Choroid plexus epithelial cell (primary cell): Measurements from ENCODE around the gene CNNM2.
"Not testable (repeated sequence)": the region's sequence is repeated elsewhere in the genome, so short reads cannot be mapped to it uniquely, and the experiment has no call there.

Experiments
- DNase-seq: peaks from one replicate; pipeline ENCODE4 v3.0.0-alpha.2; 2010; ENCODE audit warnings: low read depth
- H3K4me3 ChIP-seq: 2 replicates; pipeline ENCODE4 v1.5.1; 2011; ENCODE audit warnings: low read depth, mild to moderate bottlenecking, control low read depth, low read length, moderate library complexity
- TF ChIP-seq, protein P1 (sequence below): conservative IDR thresholded peaks from 2 replicates; pipeline ENCODE4 v1.5.1; 2011; ENCODE audit warnings: low read depth, mild to moderate bottlenecking, control low read depth, inconsistent platforms, low read length, moderate library complexity

Gene CNNM2

DNA sequence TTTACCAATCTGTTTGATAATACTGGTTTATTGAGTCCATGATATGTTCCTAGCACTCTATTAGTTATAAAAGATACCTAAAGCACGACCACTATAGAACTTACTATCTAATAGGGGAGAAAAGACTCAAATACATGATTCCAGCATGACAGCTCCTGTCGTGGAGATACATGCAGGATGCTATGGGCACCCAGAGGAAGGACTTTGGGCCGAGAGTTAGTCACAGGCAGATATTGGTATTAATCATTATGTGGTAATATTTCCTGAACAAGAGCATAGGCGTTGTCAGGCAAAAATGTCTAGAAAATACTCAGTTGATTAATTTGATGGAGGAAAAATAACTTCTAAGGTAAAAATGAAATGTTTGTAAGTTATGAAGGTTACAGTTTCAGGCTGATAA is 31.8 kb downstream of the CNNM2 start:
- TF ChIP-seq, protein P1, sequence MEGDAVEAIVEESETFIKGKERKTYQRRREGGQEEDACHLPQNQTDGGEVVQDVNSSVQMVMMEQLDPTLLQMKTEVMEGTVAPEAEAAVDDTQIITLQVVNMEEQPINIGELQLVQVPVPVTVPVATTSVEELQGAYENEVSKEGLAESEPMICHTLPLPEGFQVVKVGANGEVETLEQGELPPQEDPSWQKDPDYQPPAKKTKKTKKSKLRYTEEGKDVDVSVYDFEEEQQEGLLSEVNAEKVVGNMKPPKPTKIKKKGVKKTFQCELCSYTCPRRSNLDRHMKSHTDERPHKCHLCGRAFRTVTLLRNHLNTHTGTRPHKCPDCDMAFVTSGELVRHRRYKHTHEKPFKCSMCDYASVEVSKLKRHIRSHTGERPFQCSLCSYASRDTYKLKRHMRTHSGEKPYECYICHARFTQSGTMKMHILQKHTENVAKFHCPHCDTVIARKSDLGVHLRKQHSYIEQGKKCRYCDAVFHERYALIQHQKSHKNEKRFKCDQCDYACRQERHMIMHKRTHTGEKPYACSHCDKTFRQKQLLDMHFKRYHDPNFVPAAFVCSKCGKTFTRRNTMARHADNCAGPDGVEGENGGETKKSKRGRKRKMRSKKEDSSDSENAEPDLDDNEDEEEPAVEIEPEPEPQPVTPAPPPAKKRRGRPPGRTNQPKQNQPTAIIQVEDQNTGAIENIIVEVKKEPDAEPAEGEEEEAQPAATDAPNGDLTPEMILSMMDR, result no peak
- H3K4me3 ChIP-seq, result no peak overlapping the region
- DNase-seq, result no peak

DNA sequence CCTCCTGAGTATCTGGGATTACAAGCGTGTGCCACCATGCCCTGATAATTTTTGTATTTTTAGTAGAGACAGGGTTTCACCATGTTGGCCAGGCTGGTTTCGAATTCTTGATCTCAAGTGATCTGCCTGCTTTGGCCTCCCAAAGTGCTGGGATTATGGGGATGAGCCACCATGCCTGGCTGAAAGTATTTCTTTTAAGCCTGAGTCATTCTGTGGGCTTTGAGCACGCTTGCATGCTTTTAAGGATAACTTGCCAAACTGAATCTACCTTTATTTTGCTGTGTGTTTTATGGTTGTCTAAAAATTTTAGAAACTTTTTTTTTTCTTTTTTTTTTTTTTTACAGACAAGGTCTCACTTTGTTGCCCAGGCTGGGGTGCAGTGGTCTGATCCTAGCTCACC is 33.2 kb downstream of the CNNM2 start:
- no peak for DNase-seq
- H3K4me3 ChIP-seq, result no peak overlapping the region
- TF ChIP-seq, protein P1, result no peak

DNA sequence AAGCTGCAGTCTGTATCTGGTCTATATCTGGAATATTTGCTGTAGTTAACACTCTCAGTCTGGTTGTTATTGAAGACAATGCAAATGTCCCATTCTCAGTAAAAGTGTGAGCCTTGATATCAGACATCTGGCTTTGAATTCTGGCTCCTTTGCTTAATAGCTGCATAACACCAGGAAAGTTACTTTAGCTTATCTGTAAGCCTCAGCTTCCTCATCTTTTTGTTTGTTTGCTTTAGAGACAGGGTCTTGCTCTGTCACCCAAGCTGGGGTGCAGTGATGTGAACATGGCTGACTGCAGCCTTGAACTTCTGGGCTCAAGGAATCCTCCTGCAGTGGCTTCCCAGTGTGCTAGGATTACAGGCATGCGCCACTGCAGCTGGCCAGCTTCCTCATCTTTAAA is 41.3 kb downstream of the CNNM2 start:
- TF ChIP-seq, protein P1, result no peak
- no peak for DNase-seq
- no peak overlapping the region for H3K4me3 ChIP-seq

DNA sequence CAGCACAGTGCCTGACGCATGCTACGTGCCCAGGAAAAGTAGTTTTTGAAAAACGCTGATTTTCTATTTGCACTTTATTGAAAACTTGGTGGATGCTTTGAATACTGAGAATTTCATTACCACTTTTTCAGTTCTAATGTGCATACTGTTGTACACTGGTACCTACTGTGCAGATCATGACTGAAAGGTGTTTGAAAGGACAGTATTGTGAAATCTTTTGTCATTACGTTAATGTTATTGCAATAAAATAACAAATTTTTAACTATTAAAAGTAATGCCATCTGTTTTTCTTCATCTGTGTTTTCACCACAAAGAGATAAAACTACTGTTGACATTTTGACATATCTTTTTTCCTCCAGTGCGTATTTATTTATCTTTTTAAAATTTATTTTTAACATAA is 42.1 kb downstream of the CNNM2 start:
- no peak for DNase-seq
- TF ChIP-seq, protein P1, result no peak
- no peak overlapping the region for H3K4me3 ChIP-seq

DNA sequence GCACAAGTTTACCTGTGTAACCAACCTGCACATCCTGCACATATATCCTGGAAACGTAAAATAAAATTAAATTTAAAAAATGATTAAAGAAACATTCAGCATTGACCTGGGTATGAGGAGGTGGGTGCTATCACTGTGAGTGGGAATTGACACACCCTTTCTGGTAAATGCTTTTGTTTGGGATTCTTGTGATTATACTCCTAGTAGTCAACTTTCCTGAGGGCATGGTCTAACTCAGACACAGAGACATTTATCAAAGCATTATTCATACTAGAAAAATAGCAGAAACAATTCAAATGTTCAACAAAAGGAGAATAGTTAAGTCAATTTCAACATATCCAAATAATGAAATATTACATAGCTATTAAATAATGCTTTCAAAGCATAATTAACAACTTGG is 44.2 kb downstream of the CNNM2 start:
- H3K4me3 ChIP-seq, result no peak overlapping the region
- no peak for DNase-seq
- TF ChIP-seq, protein P1, result no peak

DNA sequence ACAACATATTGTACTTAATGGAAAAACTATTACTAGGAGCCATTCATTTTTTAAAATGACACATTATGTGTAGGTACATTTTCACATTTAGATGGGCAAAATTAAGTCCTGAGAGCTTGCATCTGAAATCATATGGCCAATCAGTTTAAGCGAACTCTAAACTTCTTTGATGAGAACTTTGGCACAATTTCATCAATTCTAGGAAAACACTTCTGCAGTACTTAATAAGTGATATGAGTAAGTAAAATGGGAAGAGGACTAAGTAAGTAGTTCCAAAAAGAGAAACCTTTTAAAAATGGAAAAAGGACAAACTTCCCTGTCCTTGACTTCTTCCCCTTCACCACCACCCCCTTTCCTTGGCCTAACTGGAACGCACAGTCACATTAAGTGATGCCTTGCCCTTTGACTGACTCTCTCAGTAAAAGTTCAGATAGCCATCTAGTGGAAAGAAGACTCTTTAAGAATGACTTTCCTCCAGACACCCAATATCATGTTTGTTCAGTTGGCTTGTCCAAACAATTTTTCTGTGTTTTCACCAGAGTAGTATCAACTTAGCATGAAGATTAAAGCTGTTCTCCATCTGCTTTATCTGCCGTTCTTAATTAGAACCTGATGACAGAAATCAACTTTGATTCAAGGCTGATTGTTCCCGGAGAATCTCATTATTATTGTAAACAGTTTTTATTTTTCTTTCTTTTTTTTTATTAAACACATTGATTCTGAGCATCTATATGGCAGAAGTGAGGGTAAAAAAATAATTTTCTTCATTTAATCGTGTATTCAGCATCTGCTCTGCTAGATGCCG is 45.1 kb downstream of the CNNM2 start:
- no peak for DNase-seq
- no peak overlapping the region for H3K4me3 ChIP-seq
- TF ChIP-seq, protein P1, result no peak

DNA sequence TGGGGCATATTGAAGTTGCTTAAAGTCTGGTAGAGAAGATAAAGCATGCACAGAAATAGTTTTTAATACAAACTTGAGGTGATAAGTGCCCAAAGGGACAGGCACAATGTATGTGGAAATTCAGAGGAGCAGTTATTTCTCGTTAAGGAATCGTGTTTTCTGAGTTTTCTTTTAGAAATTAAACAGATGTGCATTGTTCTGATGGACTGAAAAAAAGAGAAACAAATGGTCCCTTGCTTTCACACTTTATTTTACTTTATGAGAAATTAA is 45.6 kb downstream of the CNNM2 start:
- H3K4me3 ChIP-seq, result no peak overlapping the region
- TF ChIP-seq, protein P1, result no peak
- DNase-seq, result no peak

DNA sequence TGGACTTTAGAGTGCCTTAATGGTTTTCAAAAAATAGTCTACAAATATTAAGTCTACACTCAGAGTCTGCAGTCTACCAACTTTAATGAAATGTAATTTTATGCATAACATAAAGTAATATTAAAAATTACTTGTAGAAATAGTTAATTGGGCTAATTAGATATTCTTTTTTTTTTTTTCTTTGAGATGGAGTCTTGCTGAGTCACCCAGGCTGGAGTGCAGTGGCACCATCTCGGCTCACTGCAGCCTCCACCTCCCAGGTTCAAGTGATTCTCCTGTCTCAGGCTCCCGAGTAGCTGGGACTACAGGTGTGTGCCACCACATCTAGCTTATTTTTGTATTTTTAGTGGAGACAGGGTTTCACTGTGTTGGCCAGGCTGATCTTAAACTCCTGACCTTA is 46.0 kb downstream of the CNNM2 start:
- DNase-seq, H3K4me3 ChIP-seq: not testable (repeated sequence)
